ENCODE results near the gene GSS.
"Not testable (repeated sequence)": the region's sequence is repeated elsewhere in the genome, so short reads cannot be mapped to it uniquely, and the experiment has no call there.

- not testable (repeated sequence) for TF ChIP-seq REST, HNF4G (IDR thresholded peaks at IDR 0.05)
Observed at GRCh38 chr20:34898129-34898528, 57.5 kb downstream of the GSS start.
